NCI-H460 (cell line): ENCODE measurements around the gene WASHC2A. TPM values are rescaled to one million over a fixed set of nuclear protein-coding genes. Genes with fewer than 3 reads are reported as not detected.
"Not testable (repeated sequence)": the region's sequence is repeated elsewhere in the genome, so short reads cannot be mapped to it uniquely, and the experiment has no call there.

Experiments
- DNase-seq: peaks from one replicate; pipeline ENCODE4 v3.0.0-alpha.2; 2016; ENCODE audit warnings: low read depth; ENCODE audit errors: extremely low read depth
- total RNA-seq: library from RNA; depleted of rRNA; stranded (reverse); fragments of >200 nt; shearing (Covaris generic); gene quantifications from 2 replicates; pipeline ENCODE4 v1.2.3, GENCODE V29; 2014

The WASHC2A gene
- total RNA-seq, 1 experiment from 2014 or later: 34.6 TPM

DNA sequence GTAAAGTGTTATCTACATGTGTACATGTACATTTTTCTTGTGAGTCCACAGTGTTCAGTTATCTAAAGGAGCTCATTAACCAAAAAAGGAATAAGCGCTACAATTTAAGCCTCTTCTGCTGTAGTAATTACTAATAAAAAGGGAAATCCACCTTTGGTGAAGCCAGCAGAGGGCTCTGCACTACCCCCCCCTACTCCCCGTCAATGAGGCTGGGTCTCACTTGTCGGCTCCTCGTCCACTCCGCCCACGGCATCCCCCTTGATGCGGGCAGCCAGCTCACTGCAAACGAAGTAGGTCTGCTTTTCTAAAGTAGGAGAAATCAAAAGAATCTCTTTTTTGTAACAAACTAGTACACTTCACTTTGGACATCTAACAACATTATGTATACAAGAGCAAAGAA lies 4.7 kb upstream of the WASHC2A start:
- no peak for DNase-seq

DNA sequence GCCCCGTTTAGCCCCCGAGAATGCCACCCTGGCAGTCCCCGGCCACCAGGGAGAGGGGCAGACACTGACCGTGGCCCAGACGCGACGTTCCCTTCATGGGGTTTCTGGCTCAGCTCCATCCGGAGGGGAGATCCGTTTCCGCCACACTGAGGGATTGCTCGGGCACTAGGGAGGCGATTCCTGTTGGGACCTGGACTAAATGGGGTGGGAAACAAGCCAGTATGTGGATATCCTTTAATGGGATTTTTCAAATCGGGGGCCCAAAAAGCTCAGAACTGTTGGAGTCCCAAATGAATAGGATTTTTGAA lies 552 bp downstream of the WASHC2A start:
- DNase-seq: not testable (repeated sequence)

DNA sequence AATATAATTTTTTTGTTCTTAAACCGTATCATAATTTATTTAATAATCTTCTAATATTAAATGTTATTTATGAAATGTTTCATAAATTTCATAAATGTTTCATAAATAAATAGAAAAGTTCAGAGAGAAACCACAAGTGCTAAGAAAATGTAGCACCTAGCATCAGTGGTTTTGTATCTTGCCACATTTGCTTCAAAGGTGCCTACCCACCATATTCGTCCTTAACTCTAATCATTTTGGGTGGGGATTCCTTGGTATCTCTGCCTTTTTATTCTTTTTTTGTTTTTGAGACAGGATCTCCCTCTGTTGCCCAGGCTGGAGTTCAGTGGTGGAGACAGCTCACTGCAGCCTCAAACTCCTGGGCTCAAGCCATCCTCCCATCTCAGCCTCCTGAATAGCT lies 7.4 kb downstream of the WASHC2A start:
- DNase-seq: not testable (repeated sequence)

- DNase-seq: not testable (repeated sequence)
Observed at GRCh38 chr10:50075544-50075943, 7.8 kb downstream of the WASHC2A start.

- not testable (repeated sequence) for DNase-seq
Observed at GRCh38 chr10:50091304-50091703, 23.6 kb downstream of the WASHC2A start.

- DNase-seq: not testable (repeated sequence)
Observed at GRCh38 chr10:50092928-50093327, 25.2 kb downstream of the WASHC2A start.

- not testable (repeated sequence) for DNase-seq
Observed at GRCh38 chr10:50094630-50095029, 26.9 kb downstream of the WASHC2A start.

DNA sequence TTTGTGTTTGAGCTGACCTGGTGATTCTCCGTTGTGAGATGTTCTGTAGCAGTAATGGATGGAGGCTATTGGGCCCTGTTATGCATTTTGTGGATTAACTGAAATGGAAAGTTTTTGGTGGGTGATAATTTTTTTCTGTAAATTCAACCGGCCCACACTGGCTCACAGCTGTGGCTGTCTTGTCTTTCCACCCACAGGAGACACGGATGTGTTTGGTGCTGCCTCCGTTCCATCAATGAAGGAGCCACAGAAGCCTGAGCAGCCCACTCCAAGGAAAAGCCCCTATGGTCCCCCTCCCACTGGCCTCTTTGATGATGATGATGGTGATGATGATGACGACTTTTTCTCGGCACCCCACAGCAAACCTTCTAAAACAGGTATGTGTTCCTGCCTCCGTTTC lies 27.6 kb downstream of the WASHC2A start:
- not testable (repeated sequence) for DNase-seq

DNA sequence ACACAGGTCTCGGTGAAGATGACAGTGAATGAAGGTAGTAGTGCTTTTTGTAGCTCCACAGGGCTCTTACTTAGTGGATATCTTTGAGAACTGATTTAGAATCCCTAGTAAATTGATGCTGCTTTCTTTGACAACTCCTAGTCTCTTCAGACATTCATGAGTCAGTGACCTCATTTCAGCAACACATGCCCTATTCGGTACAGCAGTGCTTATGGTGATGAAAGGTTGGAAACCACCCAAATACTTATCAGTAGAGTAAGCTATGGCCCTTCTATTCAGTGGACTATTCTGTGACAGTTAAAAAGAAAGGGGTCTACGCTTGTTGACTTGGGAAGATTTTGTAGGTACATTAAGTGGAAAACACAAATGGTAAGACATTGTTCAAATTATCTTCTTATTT lies 29.0 kb downstream of the WASHC2A start:
- DNase-seq: not testable (repeated sequence)

- DNase-seq: not testable (repeated sequence)
Observed at GRCh38 chr10:50098645-50099044, 30.9 kb downstream of the WASHC2A start.

GRCh38 chr10:50101139-50101582 lies 33.4 kb downstream of the WASHC2A start:
- not testable (repeated sequence) for DNase-seq

DNA sequence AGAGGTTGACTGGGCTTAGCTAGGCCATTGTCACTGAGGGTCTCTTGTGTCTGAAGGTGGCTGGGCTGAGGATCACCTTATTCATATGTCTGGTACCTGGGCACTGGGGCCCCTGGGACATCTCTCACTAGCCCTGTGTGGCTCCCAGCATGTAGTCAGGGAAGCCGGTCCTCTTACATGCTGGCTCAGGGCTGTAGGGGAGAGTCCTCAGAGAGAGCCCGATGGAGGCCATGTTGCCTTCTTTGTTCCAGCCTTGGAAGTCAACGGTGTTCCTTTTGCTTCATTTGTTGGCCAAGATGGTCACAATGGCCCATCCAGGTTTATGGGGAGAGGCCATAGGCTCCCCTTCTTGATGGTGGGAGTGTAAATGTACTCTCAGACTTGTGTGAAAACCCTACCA lies 34.0 kb downstream of the WASHC2A start:
- DNase-seq: not testable (repeated sequence)

DNA sequence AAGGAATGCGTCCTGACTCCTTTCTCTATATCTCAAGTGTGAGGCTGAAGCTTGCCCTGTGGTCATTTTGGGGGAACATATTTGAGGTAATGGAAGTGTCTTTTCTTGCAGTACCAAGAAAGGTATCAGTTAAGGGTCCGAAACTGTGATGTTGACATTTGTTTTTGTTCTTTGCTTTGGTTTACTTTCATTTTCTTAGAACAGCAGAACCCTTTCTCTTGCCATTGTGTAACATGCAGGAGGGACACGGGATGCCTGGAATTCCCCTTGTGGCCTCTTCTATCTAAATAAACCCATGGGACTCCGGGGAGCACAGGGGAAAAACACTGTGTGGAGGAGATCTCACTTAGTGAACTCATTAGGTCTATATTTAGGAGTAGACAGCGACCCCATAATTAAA lies 34.5 kb downstream of the WASHC2A start:
- DNase-seq: not testable (repeated sequence)

GRCh38 chr10:50108999-50109698 lies 41.4 kb downstream of the WASHC2A start:
- not testable (repeated sequence) for DNase-seq

DNA sequence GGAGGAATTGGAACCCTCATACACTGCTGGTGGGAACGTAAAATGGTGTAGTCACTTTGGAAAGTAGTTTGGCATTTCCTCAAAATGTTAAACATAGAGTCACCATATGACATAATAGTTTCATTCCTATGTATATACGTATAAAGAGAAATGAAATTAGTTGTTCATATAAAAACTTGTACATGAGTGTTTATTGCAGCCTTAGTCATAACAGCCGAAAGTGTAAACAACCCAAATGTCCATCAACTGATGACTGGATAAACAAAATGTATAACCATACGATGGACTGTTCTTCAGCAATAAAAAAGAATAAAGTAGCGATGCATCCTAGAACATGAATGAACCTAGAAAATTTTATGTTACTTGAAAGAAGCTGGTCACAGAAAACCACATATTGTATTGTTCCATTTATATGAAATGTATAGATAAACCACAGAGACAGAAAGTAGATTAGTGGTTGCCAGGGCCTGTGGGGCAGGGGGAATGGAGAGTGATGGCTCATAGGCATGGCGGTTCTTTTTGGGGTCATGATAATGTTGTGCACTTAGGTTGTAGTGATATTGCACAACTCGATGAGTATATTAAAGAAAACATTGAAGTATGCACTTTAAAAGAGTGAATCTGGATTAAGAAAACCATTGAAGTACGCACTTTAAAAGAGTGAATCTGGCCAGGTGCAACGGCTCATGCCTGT lies 44.8 kb downstream of the WASHC2A start:
- DNase-seq: not testable (repeated sequence)

DNA sequence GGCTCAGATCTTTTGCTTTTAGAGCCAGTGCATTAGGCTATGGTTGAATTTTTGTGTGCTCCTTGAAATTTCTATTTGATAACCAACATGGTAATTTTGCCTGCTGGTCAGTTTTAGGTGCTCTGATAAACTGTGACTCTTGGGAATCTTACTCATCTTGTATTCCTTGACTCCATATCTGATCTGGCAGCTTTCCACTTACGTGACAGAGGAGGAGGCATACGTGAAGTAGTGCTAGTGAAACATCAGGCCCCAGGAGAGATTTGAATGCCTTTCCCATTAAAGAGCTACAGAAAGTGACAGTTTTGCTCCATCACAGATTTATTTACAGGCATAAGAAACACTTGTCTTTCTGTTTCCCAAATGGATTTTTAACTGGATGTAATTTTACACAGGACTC lies 59.0 kb downstream of the WASHC2A start:
- DNase-seq: not testable (repeated sequence)

DNA sequence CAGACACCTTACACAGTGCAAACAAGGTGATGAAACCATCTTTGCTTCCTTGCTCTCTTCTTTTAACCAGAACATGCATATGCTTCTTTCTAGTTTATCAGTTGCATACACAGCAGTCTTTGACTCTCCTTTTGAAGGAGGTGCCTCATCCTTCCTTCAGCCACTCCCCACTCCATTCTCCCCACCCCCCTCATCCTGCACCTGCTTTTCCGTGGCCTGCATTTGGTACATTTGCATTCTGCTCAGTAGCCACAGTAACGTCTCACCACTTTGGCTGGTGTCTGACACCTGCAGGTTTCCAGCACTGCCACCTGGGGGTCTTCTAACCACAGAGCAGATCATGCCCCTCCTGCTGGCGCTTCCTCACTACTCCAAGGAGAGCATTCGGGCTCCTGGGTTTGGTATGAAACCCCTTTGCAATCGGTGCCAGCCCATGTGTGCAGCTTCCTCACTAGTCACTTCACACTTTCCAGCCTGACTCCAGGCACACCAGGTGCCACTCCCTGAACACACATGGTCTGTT lies 60.1 kb downstream of the WASHC2A start:
- not testable (repeated sequence) for DNase-seq

DNA sequence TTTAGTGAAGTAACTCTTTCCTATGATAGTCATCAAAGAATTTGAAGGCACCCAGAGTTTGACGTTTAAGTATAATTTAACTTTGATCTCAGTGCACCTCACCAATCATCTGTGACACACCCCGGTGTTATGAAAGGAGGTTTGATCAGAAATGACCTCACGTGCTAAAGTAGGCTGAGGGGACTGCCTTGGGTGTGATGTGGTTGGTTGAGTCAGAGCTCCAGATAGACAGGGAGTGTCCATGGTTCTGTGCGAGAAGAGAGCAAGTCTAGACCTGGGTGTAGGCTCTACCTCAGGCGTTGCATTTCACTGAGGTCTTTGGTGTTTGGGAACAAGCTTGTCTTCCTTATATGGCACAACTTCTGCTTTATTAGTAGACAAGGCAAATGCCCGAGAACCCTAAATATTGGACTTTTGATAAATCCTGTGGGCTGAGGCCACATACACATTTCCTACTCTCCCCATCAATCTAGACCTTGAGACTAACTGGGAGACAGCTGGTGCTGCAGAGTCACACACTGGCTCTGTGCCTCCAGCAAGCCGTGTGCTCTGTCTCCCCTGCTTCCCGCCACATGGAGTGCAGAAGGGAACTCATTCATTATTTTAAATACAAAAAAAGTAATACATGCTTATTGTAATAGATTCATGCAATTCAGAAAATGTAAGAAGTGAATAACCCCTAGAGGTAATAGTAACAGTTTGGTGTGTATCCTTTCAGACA lies 63.7 kb downstream of the WASHC2A start:
- DNase-seq: not testable (repeated sequence)

DNA sequence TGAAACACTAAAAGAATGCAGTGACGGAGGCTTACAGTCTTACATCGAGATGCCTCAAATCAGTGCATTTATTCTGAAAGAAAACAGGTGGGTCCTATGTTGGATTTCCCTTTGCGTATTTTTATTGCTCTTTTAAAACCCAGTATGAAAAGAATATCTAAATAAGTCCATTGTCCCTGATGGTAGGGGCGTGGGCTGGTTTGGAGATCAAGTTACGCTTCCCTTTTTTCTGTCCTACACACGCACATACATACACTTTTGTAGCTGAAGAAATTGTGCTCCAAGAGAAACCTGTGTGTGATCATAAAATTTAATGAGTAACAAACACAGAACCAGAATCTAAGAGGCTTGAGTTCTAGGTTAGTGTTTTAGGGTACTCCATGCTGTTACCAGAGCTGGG lies 64.6 kb downstream of the WASHC2A start:
- DNase-seq: not testable (repeated sequence)

GRCh38 chr10:50132841-50133240 lies 65.1 kb downstream of the WASHC2A start:
- not testable (repeated sequence) for DNase-seq

DNA sequence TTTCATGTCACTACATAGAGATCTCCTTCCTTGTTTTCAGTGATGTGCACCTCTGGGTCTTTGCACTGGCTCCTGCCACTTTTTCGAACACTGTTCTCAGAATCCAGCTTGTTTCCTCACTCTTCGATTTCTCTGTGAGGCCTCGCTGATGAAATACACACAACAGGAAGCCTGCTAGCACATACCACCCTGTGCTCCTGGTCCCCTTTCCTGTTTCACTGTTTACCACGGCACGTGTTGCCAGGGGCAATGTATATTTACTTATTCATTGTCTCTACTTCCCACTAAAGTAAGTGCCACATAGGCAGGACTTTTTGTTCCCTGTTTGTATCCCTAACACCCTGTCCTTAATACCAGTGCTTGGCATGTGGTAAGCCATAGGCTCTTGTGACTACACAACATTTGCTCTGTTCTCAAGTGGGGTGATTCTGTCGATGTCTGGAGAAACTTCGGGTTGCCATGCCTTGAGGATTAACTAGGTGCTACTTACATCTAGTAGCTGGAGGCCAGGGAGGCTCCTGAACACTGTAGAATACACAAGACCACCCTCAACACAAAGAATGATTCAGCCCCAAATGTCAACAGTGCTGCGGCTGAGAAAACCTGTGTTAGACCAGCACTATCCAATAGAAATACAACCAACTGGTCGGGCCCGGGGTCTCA lies 75.9 kb downstream of the WASHC2A start:
- DNase-seq: not testable (repeated sequence)
